ENCODE data around the gene ODAPH.

Gene ODAPH

DNA sequence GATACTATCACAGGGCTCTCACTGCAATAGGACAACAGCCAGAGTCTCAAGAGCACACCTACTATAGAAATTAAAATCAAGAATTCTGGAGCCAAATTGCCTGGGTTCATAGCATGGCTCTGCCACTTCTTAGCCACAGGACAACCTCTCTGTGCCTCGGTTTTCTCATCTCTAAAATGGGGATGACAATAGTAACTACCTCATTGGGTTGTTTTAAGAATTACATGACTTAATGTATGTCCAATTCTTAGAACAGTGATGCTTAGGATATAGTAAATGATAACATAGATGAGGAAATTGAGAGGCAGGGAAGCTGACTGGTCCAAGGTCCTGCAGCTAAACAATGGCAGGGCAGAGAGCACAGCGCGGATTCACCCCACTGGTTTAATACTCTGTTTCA is 11.0 kb upstream of the ODAPH start:
- DNase-seq (ENCODE audit: low read depth in 2 of 2), result no peak

DNA sequence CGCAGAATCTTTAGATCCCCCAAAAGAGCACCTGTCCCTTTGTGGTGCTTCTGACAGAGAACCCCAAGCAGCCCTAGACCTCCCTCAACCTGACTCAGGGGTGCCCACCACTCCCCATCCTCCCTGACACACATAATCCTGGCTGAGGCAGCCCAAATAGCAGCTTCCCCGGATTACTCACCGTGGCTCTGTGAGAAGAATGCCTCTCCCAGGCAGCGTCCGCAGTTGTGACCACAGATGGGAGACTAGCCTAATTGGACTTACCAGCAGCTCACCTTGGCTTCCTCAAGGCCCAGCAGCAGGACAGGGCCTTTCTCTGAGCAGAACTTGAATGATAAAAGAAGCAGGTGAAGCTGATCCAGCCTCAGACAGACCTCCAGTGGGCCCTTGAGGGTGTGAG is 10.3 kb upstream of the ODAPH start:
- no peak for DNase-seq (ENCODE audit: low read depth in 2 of 2)

DNA sequence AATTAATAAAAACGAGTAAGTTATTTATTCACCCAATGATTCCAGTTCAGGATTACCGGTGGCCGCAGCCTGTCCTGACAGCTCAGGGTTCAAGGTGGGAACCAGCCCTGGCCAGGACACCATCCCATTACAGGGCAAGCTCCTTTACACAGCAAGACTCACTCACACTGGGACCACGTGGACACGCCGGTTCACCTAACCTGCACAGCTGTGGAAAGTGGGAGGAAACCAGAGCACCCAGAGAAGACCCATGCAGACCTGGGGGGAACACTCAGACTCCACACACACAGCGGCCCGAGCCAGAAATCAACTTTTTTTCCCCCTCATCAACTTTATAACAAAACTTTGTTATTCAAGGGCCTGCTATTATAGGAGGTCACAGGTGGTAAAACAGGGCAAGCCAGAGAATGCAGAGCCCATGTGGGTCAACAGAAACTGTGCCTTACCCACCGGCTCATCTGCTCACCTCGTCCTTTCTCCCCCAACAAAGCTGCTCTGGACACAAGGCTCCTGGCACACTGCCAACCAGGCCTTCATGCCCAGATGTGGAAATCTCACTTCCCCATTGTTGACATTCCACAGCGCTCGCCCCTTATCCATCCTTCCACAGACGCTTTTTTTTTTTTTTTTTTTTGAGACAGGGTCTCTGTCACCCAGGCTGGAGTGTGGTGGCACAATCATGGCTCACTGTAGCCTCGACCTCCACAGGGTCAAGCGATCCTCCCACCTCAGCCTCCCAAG is 8.0 kb upstream of the ODAPH start:
- DNase-seq (ENCODE audit: low read depth in 2 of 2), result no peak

DNA sequence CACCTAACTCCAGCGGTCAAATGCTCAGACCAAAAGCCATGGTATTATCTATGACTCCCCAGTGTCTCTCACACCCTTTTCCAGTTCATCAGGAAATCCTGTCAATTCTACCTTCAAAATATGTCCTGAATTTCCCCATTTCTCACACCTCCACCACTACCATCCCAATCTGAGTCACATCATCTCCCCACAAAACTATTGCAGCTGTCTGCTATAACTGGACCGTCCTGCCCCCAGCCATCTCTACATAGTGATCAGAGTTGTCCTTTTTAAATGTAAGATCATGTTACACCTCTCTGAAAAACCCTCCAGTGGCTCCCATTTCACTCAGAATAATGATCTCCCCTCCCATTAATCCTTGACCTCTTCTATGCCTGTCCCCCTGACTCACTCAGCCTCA is 6.8 kb upstream of the ODAPH start:
- no peak for DNase-seq (ENCODE audit: low read depth in 2 of 2)

DNA sequence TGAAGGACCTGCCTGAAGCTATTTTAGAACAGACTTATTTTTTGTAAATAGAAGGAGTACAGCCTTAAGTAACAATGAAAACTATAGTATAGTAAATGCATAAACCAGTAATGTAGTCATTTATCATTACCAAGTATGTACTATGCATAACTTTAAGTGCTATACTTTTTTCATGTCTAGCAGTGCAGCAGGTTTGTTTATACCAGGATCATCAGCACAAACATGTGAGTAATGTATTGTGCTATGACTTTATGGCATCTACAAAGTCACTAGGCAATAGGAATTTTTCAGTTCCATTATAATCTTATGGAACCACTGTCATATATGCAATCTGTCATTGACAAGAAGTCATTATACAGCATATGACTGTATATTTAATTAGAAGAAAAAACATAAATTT is 3.4 kb upstream of the ODAPH start:
- no peak for DNase-seq (ENCODE audit: low read depth in 2 of 2)

DNA sequence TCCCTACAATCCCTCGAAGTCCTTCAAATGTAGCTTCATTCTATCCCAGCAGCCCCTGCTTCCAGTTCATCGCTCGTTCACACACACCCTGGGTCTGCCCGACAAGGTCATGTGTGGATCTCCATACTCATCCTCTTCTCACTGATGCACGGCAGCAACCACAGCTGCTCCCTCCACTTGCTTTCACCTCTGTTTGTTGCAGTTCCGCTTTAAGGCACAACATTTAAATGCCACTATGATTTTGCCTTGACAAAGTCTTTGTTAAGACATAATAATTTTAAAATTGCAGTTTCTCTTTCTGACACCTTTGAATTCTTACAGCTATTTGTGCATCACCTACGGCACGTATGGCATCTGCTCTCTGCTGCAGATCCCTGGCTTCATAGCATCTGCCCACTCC is 1.8 kb downstream of the ODAPH start:
- no peak for DNase-seq (ENCODE audit: low read depth in 2 of 2)

DNA sequence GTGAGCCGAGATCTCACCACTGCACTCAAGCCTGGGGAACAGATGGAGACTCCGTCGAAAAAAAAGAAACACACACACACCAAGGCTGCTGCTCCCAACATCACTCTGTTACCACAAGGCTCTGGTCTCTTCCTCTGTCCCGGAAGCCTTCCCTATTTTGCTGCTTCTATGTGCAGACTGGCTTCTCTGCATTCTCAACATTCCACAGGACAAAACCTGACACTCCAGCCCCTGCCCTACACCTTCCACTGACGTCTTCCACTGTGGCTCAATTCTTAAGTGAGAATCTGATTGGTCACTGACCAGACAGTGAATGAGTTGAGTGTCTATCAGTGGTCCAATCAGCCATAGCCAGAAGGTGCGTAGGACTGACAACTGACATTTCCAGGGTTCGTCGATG is 5.9 kb downstream of the ODAPH start:
- no peak for DNase-seq (ENCODE audit: low read depth in 2 of 2)

DNA sequence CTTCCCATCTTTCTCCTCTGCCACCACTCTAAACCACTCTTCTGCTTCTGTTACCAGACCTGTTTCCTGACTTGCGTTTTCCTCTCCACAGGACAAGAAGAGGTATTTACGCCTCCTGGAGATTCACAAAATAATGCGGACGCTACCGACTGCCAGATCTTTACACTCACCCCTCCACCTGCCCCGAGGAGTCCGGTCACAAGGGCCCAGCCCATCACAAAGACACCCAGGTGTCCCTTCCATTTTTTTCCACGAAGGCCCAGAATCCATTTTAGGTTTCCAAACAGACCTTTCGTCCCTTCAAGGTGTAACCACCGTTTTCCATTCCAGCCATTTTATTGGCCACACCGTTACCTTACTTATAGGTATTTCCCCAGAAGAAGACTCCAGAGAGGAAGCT is 8.2 kb downstream of the ODAPH start:
- no peak for DNase-seq (ENCODE audit: low read depth in 2 of 2)

DNA sequence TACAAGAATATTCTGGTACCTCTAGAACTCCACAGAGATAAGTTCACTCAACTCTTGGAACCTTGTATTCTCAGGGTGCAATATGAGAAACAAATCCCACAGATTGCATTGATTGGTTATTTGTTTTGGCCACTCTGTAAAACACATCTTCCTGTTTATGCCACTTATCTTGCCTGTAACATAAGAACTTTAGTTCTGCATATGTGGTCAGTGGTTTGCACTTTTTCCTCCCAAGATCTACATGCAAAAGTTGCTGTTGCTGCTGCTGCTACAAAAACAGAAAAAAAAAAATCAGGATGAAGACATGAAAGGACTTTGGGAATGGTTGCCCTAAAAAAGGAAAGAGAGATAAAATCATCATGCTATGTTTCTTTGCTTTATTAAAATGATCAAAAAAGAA is 9.6 kb downstream of the ODAPH start:
- DNase-seq (ENCODE audit: low read depth in 2 of 2), result no peak

DNA sequence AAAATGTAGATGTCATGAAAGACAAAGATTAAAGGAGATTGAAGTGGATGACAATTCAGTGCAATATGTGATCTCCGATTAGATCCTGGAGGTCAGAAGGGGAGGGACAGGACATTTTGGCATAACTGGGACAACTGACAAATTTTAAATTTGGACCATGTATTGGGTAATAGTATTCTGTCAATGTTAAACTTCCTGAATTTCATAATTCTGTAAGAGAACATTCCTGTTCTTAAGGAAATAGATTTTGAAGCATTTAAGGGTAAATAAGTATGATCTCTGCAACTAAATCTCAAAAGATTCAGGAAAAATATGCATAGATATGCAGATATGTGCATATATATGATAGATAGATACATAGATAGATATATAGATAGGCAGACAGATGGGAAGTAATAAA is 11.0 kb downstream of the ODAPH start:
- DNase-seq (ENCODE audit: low read depth in 2 of 2), result no peak

DNA sequence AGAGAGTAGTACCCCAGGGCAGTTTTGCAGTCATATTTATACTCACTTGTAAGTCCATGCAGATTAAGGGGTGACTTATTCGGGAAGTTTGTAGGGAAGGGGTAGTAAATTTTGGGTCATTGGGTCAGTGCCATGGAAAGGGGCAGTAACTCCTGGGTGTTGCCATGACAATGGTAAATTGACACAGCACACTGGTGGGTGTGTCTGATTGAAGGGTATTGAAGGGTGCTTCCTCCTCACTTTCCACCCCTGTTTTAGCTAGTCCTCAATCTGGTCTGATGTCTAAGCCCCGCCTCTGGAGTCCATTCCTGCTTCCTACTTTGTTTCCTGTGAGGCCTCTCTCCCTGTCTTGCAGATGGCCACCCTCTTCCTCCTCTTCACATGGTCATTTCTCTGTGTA is 11.9 kb downstream of the ODAPH start:
- no peak for DNase-seq (ENCODE audit: low read depth in 2 of 2)

DNA sequence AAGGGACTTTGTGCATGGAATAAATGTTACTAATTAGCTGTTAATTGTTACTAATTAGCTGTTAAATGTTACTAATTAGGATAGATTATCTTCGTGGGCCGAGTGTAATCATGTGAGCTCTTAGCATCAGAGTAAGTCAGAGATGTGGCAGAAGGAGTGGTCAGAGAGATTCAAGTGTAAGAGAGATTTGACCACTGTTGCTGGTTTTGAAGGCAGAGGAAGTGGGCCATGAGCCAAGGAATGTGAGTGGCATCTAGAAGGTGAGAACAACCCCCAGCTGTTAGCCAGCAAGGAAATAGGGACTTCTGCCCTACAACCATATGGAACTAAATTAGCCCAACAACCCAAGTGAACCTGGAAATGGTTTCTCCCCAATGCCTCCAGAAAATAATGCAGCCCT is 28.2 kb downstream of the ODAPH start:
- no peak for DNase-seq (ENCODE audit: low read depth in 2 of 2)

DNA sequence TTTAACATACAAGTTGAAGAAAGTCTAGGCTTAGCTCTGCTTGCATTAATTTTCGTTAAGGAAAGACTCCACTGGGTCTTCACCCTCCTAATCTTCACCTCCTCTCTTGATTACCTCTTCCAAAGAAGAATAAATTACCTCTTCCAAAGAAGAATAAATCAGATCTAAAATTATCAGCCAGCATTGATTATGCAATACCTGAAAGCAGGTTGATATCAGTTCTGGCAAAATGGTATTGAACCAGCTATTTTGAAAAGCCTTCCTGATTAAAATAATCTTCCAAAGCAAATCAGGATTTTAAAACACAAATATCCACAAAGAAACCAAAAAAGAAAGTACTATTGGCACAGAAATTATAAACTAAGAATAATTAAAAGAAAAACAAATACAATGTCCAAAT is 37.5 kb downstream of the ODAPH start:
- DNase-seq (ENCODE audit: low read depth in 2 of 2), result no peak

DNA sequence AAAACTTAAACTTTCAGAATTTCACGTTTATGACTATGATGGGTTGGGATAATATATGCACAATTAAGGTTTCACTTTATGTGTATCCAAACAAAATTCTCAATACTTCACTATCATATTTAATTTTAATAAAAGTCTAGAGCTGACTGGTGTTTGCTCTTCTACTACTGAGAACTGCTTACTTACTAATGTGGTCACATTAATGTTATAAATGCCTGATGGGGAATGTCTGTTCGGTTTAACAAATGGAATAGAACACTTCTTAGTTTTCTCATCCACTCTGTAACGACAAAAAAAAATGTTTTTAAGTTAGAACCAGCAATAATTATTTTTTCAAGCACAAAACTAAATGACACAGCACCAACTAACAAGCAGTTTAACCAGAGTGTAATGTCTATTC is 40.2 kb downstream of the ODAPH start:
- no peak for DNase-seq (ENCODE audit: low read depth in 2 of 2)

DNA sequence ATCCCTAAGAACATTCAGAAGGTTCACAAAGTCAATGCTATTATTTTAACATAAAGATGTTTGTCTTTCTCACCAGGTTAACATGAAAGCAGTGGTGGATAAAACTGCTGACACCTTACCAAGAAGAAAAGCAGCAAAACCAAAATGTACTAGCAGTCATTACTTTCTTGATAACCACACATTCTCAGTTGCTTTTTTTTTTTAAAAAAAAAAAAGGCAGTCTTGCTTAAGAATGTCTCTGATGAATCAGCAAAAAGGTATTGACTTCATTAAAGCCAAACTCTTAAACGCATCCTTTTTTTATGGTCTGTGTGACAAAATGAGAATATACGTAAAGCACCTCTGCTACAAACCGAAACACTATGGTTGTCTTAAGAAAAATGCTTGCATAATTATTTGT is 42.5 kb downstream of the ODAPH start:
- DNase-seq (ENCODE audit: low read depth in 2 of 2), result no peak

DNA sequence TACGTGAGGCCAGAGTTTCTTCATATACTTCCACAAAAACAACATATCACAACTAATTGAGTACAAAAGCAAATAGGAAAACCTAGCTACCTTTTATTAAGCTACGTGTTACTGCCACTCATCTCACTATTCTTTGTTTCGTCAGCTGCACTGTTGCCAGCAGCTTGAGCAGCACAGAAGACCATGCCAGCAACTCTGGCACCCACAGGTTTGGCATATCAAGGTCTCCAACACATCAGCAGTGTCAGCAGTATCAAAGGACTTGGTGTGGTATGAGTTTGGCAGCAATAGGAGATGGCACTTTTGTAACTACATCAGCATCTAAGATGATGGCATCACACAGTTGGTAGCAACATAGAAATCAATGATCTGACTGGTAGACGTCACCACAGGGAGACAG is 43.8 kb downstream of the ODAPH start:
- DNase-seq (ENCODE audit: low read depth in 2 of 2), result no peak

DNA sequence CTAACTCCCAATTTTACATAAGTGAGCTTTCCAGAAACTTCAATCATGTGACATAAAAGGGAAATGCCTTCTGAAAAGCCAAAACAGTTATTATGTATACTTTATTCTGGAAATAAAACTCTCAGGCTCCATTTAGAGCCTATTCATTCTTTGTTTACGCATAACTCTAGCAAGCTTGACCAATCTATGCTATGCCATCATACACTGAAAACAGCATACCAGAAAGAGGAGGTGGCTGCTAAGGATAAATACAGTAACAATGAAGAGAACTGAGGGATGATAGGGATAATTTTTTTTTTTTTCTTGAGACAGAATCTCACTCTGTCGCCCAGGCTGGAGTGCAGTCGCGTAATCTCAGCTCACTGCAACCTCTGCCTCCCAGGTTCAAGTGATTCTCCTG is 50.1 kb downstream of the ODAPH start:
- DNase-seq (ENCODE audit: low read depth in 2 of 2), result no peak

DNA sequence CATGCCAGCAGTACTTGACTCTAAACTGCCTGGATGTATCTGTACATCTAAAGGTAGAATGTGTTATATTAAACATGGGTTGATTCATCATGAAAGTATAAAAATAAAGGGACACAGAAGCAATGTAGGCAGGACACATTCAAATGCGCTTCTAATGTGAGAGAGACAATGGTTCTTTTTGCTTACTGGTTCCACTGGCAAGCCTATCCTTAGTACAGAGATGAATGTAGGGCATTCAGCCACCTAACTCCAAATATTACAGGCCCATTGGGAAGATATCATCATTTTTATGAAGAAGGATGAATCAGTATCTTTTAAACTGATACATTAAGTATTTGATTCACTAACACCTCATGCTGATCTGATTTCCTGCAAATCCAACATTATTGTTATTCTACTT is 56.4 kb downstream of the ODAPH start:
- no peak for DNase-seq (ENCODE audit: low read depth in 2 of 2)

All from stimulated activated CD8-positive, alpha-beta memory T cell treated with anti-CD3 and anti-CD28 coated beads, Interleukin-15, amount 100 ng/mL, for 48 hours (primary cell).